HG03571 (cell line): ENCODE data around the gene PGAM2.
"Not testable (repeated sequence)": the region's sequence is repeated elsewhere in the genome, so short reads cannot be mapped to it uniquely, and the experiment has no call there.

ENCODE experiments used
- ATAC-seq: cut with Tn5 transposase; IDR thresholded peaks from one replicate; pipeline ENCODE4 v1.9.1; 2021; ENCODE audit not compliant: unreplicated experiment

Gene PGAM2

DNA sequence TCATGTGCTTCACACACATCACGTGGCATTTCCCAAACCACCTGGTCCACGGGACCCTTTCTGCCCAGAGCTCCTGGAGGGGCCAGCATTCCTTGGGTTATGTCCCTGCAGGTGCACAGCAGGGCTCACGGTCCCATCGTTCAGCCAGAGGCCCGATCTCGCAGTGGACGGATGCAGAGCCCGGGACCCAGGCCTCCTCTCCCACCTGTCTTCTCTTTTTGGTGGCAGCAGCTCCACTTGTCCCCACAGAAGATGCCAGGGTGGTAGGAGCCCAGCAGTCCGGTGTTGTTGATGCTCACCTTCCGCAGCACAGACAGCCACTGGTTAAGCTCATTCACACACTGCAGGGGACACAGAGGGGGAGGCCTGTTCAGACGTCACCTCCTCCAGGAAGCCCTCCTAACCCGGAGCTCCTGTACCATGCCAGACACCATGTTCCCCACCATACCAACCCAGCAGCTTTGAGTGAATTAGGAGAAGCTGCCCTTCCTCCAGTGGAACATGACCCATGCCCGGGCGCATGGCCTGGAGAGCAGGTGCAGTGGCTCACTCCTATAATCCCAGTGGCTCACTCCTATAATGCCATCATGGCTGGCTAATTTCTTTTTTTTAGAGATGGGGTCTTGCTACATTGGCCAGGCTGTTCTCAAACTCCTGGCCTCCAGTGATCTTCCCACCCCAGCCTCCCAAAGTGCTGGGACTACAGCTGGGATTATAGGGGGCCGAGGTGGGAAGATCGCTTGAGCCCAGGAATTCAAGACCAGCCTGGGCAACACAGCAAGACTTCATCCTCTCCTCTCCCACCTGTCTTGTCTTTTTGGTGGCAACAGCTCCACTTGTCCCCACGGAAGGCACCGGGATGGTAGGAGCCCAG is 31.2 kb downstream of the PGAM2 start:
- not testable (repeated sequence) for ATAC-seq

DNA sequence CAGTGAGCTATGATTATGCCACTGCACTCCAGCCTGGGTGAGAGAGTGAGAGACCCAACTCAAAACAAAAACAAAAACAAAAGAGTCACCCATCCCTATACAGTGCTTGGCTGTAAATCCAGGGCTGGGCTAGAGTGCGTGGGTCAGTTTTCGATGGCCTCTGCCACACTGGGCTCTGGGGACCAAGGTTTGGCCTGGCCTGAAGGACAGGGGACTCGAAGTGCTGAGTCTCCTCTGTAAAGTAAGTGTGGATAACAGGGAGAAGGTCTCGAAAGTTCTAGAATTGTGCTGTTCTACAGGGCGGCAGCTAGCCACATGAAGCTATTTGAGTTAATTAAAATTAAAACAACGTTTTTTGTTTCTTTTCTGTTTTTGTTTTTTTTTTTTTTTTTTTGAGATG is 33.3 kb downstream of the PGAM2 start:
- not testable (repeated sequence) for ATAC-seq

DNA sequence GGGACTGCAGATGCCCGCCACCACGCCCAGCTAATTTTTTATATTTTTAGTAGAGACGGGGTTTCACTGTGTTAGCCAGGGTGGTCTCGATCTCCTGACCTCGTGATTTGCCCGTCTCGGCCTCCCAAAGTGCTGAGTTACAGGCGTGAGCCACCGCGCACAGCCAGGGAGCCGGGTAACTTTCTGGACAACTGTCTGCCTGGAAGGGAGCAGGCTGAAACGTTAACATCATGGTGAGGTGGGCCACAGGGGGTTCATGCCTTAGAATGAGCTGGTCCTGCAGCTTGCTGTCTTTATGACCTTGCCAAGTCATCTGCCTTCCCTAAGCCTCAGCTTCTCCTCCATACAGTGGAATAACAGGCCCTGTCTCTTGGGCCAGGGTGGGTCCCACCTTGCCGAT is 34.0 kb downstream of the PGAM2 start:
- ATAC-seq: not testable (repeated sequence)

DNA sequence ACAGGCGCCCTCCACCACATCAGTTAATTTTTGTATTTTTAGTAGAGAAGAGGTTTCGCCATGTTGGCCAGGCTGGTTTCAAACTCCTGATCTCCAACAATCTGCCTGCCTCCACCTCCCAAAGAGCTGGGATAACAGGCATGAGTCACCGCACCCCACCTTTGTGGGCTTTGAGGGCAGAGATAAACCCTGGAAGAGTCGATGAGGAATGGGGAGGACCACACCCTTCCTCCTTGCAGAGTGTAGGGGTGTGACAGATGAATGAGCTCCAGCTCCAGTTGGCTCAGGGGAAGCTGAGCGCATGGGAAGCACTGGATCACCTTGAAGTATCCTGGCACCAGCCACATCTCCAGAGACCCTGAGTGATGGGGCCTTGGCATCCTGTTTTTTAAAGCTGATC is 35.3 kb downstream of the PGAM2 start:
- ATAC-seq: not testable (repeated sequence)

DNA sequence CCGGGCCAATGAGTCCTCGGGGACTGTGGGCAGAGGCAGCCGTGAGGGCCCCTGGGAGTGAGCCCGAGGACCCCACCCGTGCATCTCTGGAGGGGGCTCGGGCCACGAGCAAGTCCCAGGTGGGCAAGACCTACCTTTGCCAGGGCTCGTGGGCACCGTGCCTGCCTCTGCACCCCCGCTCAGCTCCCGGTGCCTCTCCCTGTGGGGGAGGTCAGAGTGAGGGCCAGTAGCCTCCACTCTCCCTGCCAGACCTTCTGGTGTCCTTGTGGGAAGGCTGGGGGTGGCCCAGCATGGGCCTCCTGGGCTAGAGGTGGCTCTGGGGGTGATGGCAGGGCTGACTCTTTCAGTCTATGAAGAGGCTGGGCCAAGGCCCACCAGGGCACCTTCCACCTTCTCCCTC is 35.9 kb downstream of the PGAM2 start:
- not testable (repeated sequence) for ATAC-seq

DNA sequence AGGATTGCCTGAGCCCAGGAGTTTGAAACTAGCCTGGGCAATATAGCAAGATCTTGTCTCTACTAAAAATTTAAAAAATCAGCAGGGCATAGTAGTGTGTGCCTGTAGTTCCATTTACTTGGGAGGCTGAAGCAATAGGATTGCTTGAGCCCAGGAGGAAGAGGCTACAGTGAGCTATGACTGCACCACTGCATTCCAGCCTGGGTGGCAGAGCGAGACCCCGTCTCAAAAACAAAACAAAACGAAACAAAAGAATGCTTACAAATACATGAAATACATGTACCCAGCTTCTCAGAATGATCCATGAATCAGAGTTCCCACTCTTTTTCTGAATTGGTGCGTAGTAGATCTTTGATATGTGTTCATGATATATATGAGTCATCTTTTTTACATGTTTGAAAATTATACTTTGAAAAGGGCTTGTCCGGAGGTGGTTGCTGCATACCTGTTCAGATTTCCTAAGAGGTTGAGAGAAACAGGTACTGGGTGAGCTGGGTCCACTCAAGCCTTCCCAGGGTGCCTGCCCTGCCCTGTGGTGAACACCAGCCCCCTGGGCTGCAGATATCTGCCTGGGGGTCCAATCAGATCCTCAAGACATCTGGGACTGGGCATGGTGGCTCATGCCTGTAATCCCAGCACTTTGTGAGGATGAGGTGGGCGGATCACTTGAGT is 42.4 kb downstream of the PGAM2 start:
- ATAC-seq: not testable (repeated sequence)

DNA sequence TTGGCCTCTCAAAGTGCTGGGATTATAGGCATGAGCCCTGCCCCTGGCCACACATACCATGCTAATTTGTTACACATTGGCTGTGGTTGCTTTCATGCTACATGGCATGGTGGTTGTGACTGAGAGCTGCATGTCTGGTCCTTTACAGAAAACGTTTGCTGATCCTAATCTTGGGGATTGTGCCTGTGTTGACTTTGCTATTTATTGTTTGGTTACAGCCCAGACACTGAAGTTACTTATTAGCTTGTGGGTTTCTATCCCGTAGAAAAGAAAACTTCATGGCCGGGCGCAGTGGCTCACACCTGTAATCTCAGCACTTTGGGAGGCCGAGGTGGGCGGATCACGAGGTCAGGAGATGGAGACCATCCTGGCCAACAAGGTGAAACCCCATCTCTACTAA is 43.3 kb downstream of the PGAM2 start:
- ATAC-seq: not testable (repeated sequence)

DNA sequence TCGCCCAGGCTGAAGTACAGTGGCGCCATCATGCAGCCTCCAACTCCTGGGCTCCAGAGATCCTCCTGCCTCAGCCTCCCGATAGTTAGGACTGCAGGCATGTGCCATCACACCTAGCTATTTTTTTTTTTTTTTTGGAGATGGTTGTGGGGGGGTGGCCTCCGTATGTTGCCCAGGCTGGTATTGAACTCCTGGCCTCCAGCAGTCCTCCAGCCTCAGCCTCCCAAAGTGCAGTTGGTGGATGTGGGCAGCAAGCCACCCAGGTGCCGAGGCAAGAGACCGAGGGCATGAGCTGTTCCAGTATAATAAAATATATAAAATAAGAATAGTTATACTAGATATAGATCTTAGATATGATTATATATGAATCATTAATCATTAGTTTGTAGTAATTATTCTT is 45.5 kb downstream of the PGAM2 start:
- not testable (repeated sequence) for ATAC-seq

DNA sequence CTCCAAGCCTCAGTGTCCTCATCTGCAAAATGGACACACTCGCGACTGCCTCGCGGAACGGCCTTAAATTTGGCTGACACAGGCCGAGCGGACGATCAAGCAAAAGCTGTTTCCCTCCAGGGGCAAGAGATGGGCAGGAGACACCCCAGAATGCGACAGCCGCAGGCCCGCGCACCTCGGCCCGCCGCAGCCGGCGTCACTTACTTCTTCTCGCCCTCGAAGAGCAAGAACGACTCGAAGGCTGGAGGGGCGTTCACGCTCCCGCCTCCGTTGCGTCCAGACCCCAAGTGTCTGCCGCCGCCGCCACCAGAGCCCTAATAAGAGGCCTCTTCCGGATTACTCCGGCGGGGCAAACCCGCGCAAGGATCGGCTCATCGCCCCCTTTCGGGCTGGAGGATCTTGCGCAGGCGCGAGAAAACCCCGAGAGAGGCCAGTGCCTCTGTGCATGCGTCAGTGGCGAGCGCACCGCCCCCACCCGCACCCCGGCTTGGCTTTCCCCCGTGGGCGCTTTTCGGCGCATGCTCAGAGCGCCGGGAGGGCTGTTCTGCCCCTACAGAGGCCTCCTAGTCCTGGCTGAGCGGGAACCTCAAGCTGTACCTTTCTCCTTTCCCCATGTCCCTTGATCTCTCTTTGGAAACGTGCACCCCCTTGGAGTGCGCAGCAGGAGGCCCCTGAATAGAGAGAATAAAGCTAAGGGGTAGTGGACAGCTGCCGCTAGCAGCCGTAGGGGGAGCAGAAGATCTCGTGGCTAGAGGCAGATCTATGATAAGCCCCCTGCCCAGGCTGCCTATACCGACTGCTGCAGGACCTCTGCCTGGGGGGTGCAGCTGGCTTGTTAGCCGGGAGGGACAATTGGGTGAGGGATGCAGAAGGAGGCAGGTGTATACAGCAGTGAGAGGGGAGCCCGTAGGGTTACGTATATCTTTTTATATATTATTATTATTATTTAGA is 46.2 kb downstream of the PGAM2 start:
- peak; percentile 91 for ATAC-seq

DNA sequence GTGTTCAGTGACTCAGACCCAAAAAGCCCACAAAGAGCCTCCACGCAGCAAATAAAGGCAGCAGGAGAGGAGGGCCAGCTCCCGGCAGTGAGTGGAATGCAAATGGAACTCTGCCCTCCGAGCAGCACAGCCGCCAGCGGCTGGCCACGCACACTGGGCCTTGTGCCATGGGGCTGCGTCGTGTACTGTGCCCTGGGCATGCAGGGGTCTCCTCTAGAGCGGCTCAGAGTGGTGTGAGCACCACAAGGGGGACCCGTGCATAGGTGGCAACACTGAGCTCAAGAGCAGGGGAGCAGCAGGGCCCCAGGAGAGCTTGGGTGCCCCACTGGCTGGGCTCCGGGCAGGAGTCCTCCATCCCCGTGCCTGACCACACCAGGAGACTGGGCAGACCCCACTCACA is 50.3 kb downstream of the PGAM2 start:
- ATAC-seq: not testable (repeated sequence)
